Measurements from ENCODE around the gene MT4.

The MT4 gene

GRCh38 chr16:56601325-56601724 lies 36.5 kb downstream of the MT4 start:
- no peaks in the 10 kb centered on the region for H3K36me3 ChIP-seq (ENCODE audit: control insufficient read depth in 4 of 4, insufficient read depth in 4 of 4, low read length in 3 of 4)
- ChIA-PET POLR2A (no interaction called here), CTCF (interaction anchor here (0.6 to 7.0 kb wide), 22 partner anchors 9 to 222 kb away, joined by 3 to 53 read pairs (median 3); partner anchors contain the start of genes BBS2 and MT3)
- WGBS (ENCODE audit: insufficient coverage) = 91% methylated on average over 8 of the region's 9 CpGs
- no peaks in the 10 kb centered on the region for H3K4me1 ChIP-seq (ENCODE audit: control extremely low read depth in 1 of 4, control insufficient read depth in 4 of 4, insufficient read depth in 4 of 4, low read length in 3 of 4)
- no peak for DNase-seq
- no peak overlapping the region for H3K27ac ChIP-seq (ENCODE audit: insufficient read depth in 1 of 2, low read depth in 1 of 2, low read length in 2 of 2, poor library complexity in 1 of 2, severe bottlenecking in 2 of 2)
- no peak overlapping the region for H3K4me3 ChIP-seq (ENCODE audit: control insufficient read depth in 1 of 7, extremely low read depth in 1 of 7, insufficient read depth in 4 of 7, low read depth in 2 of 7, low read length in 6 of 7)
- peaks cover 0 to 13% (median 6%) of the 10 kb centered on the region in 5 experiments for H3K27me3 ChIP-seq (replicated peaks in 2 of 5; ENCODE audit: control insufficient read depth in 4 of 5, insufficient read depth in 5 of 5, low read length in 4 of 5)
- peaks cover 0 to 1% (median 0%) of the 10 kb centered on the region in 5 experiments for H3K9me3 ChIP-seq (ENCODE audit: control extremely low read depth in 1 of 5, control insufficient read depth in 4 of 5, insufficient read depth in 2 of 5, low read depth in 1 of 5, low read length in 4 of 5)

DNA sequence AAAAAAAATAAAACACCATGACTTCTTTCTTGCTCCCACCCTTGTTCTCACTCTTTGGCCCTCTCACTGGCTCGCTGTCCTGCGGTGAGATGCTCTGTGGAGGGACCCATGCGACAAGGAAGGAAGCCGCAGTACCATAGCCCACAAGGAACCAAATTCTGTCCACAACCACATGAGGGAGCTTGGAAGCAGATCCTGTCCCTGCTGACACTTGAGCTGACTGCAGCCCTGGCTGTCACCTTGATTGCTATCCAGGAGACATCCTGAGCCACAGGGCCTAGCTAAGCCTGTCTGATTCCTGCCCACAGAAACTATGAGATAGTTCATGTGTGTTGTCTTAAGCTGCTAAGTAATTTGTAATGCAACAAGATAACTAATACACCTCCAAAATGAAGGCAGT lies 38.7 kb downstream of the MT4 start:
- ChIA-PET POLR2A (interaction anchor here (0.7 kb wide), 1 partner anchor 92 kb away, joined by 5 read pairs; no protein-coding TSS in a partner anchor), CTCF (interaction anchor here (0.6 to 7.7 kb wide), 18 partner anchors 10 to 190 kb away, joined by 3 to 53 read pairs (median 4); no protein-coding TSS in a partner anchor)
- H3K27me3 ChIP-seq (replicated peaks in 2 of 5; ENCODE audit: control insufficient read depth in 4 of 5, insufficient read depth in 5 of 5, low read length in 4 of 5) = peaks cover 0 to 13% (median 6%) of the 10 kb centered on the region in 5 experiments
- no peak overlapping the region for H3K27ac ChIP-seq (ENCODE audit: insufficient read depth in 1 of 2, low read depth in 1 of 2, low read length in 2 of 2, poor library complexity in 1 of 2, severe bottlenecking in 2 of 2)
- H3K4me1 ChIP-seq (ENCODE audit: control extremely low read depth in 1 of 4, control insufficient read depth in 4 of 4, insufficient read depth in 4 of 4, low read length in 3 of 4) = peaks cover under 1 to 18% (median 16%) of the 10 kb centered on the region in 4 experiments
- H3K36me3 ChIP-seq (ENCODE audit: control insufficient read depth in 4 of 4, insufficient read depth in 4 of 4, low read length in 3 of 4) = no peaks in the 10 kb centered on the region
- no peak overlapping the region for H3K4me3 ChIP-seq (ENCODE audit: control insufficient read depth in 1 of 7, extremely low read depth in 1 of 7, insufficient read depth in 4 of 7, low read depth in 2 of 7, low read length in 6 of 7)
- no peaks in the 10 kb centered on the region for H3K9me3 ChIP-seq (ENCODE audit: control extremely low read depth in 1 of 5, control insufficient read depth in 4 of 5, insufficient read depth in 2 of 5, low read depth in 1 of 5, low read length in 4 of 5)
- DNase-seq = peak; percentile 60 to 71 (median 70)
- WGBS (ENCODE audit: insufficient coverage) = 17% methylated on average over 4 of the region's 4 CpGs

DNA sequence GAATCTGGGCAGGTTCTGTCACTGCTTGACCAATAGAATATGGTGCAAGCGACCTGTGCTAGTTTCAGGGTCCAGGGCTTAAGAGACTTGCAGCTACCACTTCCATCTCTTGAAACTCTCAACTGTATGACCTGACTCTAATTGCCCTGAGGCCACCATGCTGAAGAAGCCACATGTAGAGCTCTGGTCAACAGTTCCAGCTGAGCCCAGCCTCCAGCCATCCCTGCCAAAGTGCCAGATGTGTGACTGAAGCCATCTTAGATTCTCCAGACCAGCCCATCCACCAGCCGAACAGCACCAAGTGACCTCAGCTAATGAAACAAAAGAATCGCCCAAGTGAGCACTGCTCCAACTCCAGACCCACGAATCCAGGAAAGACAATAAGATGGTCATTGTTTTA lies 40.1 kb downstream of the MT4 start:
- H3K27me3 ChIP-seq (replicated peaks in 2 of 5; ENCODE audit: control insufficient read depth in 4 of 5, insufficient read depth in 5 of 5, low read length in 4 of 5) = peaks cover 0 to 13% (median 6%) of the 10 kb centered on the region in 5 experiments
- POLR2A ChIA-PET = no interaction called here

DNA sequence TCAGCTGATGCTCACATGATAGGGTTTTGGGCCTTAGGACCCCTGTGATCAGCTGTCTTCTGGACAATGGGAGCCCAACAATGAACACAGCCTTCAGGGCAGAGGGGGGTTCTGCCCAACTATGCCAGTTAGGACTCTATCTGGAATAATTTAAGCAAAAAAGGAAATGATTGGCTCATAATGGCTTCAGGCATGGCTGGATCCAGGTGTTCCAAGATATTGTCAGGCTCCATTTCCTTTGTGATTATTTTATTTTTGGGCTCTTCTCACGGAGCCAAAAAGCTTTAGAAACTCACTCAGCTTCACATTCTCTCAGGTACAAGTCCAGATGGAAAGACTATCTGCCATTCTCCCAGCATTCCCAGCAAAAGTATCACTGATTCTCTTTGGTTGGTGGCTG lies 40.6 kb downstream of the MT4 start:
- H3K4me3 ChIP-seq (ENCODE audit: control insufficient read depth in 1 of 7, extremely low read depth in 1 of 7, insufficient read depth in 4 of 7, low read depth in 2 of 7, low read length in 6 of 7) = no peak overlapping the region
- peaks cover 7 to 34% (median 32%) of the 10 kb centered on the region in 4 experiments for H3K4me1 ChIP-seq (ENCODE audit: control extremely low read depth in 1 of 4, control insufficient read depth in 4 of 4, insufficient read depth in 4 of 4, low read length in 3 of 4)
- no peaks in the 10 kb centered on the region for H3K9me3 ChIP-seq (ENCODE audit: control extremely low read depth in 1 of 5, control insufficient read depth in 4 of 5, insufficient read depth in 2 of 5, low read depth in 1 of 5, low read length in 4 of 5)
- WGBS (ENCODE audit: insufficient coverage) = no CpG with 5 or more reads among the region's 1 CpG
- no peak overlapping the region for H3K27ac ChIP-seq (ENCODE audit: insufficient read depth in 1 of 2, low read depth in 1 of 2, low read length in 2 of 2, poor library complexity in 1 of 2, severe bottlenecking in 2 of 2)
- POLR2A ChIA-PET = no interaction called here
- H3K36me3 ChIP-seq (ENCODE audit: control insufficient read depth in 4 of 4, insufficient read depth in 4 of 4, low read length in 3 of 4) = no peaks in the 10 kb centered on the region
- peaks cover 0 to 13% (median 6%) of the 10 kb centered on the region in 5 experiments for H3K27me3 ChIP-seq (replicated peaks in 2 of 5; ENCODE audit: control insufficient read depth in 4 of 5, insufficient read depth in 5 of 5, low read length in 4 of 5)
- DNase-seq = no peak
- CTCF ChIA-PET = interaction anchor here (0.8 to 7.7 kb wide), 8 partner anchors 8 to 96 kb away, joined by 3 to 53 read pairs (median 6); no protein-coding TSS in a partner anchor

More for the DNA sequence above, 40.1 kb downstream of the MT4 start:
- H3K36me3 ChIP-seq (ENCODE audit: control insufficient read depth in 4 of 4, insufficient read depth in 4 of 4, low read length in 3 of 4) = no peaks in the 10 kb centered on the region
- no peaks in the 10 kb centered on the region for H3K9me3 ChIP-seq (ENCODE audit: control extremely low read depth in 1 of 5, control insufficient read depth in 4 of 5, insufficient read depth in 2 of 5, low read depth in 1 of 5, low read length in 4 of 5)
- H3K4me1 ChIP-seq (ENCODE audit: control extremely low read depth in 1 of 4, control insufficient read depth in 4 of 4, insufficient read depth in 4 of 4, low read length in 3 of 4) = peaks cover 5 to 29% (median 27%) of the 10 kb centered on the region in 4 experiments
- no peak overlapping the region for H3K4me3 ChIP-seq (ENCODE audit: control insufficient read depth in 1 of 7, extremely low read depth in 1 of 7, insufficient read depth in 4 of 7, low read depth in 2 of 7, low read length in 6 of 7)
- H3K27ac ChIP-seq (ENCODE audit: insufficient read depth in 1 of 2, low read depth in 1 of 2, low read length in 2 of 2, poor library complexity in 1 of 2, severe bottlenecking in 2 of 2) = no peak overlapping the region
- CTCF ChIA-PET = interaction anchor here (0.7 to 7.7 kb wide), 13 partner anchors 8 to 97 kb away, joined by 3 to 53 read pairs (median 4); no protein-coding TSS in a partner anchor
- no peak for DNase-seq
- WGBS (ENCODE audit: insufficient coverage) = 100% methylated on average over 4 of the region's 4 CpGs

GRCh38 chr16:56606071-56606475 lies 41.2 kb downstream of the MT4 start:
- DNase-seq = no peak
- ChIA-PET CTCF (interaction anchor here (0.8 to 7.7 kb wide), 8 partner anchors 14 to 245 kb away, joined by 3 to 53 read pairs (median 4); no protein-coding TSS in a partner anchor), POLR2A (no interaction called here)
- 100% methylated on average over 2 of the region's 3 CpGs for whole genome bisulfite sequencing (ENCODE audit: insufficient coverage)
- Histone ChIP-seq H3K27ac (ENCODE audit: insufficient read depth in 1 of 2, low read depth in 1 of 2, low read length in 2 of 2, poor library complexity in 1 of 2, severe bottlenecking in 2 of 2) (no peak overlapping the region), H3K9me3 (ENCODE audit: control extremely low read depth in 1 of 5, control insufficient read depth in 4 of 5, insufficient read depth in 2 of 5, low read depth in 1 of 5, low read length in 4 of 5) (no peaks in the 10 kb centered on the region), H3K27me3 (replicated peaks in 2 of 5; ENCODE audit: control insufficient read depth in 4 of 5, insufficient read depth in 5 of 5, low read length in 4 of 5) (peaks cover 0 to 12% (median 5%) of the 10 kb centered on the region in 5 experiments), H3K4me3 (ENCODE audit: control insufficient read depth in 1 of 7, extremely low read depth in 1 of 7, insufficient read depth in 4 of 7, low read depth in 2 of 7, low read length in 6 of 7) (no peak overlapping the region), H3K4me1 (ENCODE audit: control extremely low read depth in 1 of 4, control insufficient read depth in 4 of 4, insufficient read depth in 4 of 4, low read length in 3 of 4) (peaks cover 7 to 36% (median 33%) of the 10 kb centered on the region in 4 experiments), H3K36me3 (ENCODE audit: control insufficient read depth in 4 of 4, insufficient read depth in 4 of 4, low read length in 3 of 4) (no peaks in the 10 kb centered on the region)

DNA sequence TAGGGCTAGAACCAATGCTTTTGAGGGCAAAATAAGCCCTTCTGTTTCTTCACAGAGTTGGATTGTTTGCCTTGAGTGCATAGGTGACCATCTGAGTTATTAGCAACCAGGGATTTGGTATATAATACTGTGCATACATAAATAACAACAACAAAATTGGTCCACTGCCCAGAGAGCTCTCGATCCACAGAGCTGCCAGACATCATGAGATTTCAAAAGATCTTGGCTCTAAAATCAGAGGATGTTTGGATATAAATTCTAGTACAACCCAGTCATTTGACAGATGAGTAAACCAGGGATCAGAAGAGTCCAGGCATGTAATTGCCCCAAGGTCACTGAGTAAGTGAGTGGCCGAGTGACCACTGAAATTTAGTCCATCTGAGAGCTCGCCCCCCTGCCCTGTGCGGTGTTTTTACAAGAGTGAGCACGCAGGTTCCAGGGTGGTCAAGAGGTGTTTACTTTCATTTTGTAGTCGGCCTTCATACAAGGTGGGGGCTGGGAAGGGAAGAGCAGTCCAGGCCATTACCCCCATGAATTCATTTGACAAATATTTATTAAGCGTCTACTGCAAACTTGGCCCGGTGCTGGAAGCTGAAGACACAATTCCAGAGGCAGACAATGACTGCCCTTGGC lies 41.7 kb downstream of the MT4 start:
- Histone ChIP-seq H3K27ac (ENCODE audit: insufficient read depth in 1 of 2, low read depth in 1 of 2, low read length in 2 of 2, poor library complexity in 1 of 2, severe bottlenecking in 2 of 2) (no peak overlapping the region), H3K27me3 (replicated peaks in 2 of 5; ENCODE audit: control insufficient read depth in 4 of 5, insufficient read depth in 5 of 5, low read length in 4 of 5) (peaks cover 0 to 6% (median 2%) of the 10 kb centered on the region in 5 experiments), H3K9me3 (ENCODE audit: control extremely low read depth in 1 of 5, control insufficient read depth in 4 of 5, insufficient read depth in 2 of 5, low read depth in 1 of 5, low read length in 4 of 5) (no peaks in the 10 kb centered on the region), H3K4me1 (ENCODE audit: control extremely low read depth in 1 of 4, control insufficient read depth in 4 of 4, insufficient read depth in 4 of 4, low read length in 3 of 4) (peaks cover 7 to 36% (median 33%) of the 10 kb centered on the region in 4 experiments), H3K36me3 (ENCODE audit: control insufficient read depth in 4 of 4, insufficient read depth in 4 of 4, low read length in 3 of 4) (no peaks in the 10 kb centered on the region), H3K4me3 (ENCODE audit: control insufficient read depth in 1 of 7, extremely low read depth in 1 of 7, insufficient read depth in 4 of 7, low read depth in 2 of 7, low read length in 6 of 7) (no peak overlapping the region)
- POLR2A ChIA-PET = no interaction called here
- WGBS (ENCODE audit: insufficient coverage) = 96% methylated on average over 6 of the region's 8 CpGs
- no peak for DNase-seq
- CTCF ChIA-PET = interaction anchor here (0.8 to 7.7 kb wide), 10 partner anchors 14 to 244 kb away, joined by 3 to 53 read pairs (median 3); no protein-coding TSS in a partner anchor

GRCh38 chr16:56607109-56607618 lies 42.3 kb downstream of the MT4 start:
- Histone ChIP-seq H3K36me3 (ENCODE audit: control insufficient read depth in 4 of 4, insufficient read depth in 4 of 4, low read length in 3 of 4) (no peaks in the 10 kb centered on the region), H3K27me3 (replicated peaks in 2 of 5; ENCODE audit: control insufficient read depth in 4 of 5, insufficient read depth in 5 of 5, low read length in 4 of 5) (peaks cover 0 to 4% (median 0%) of the 10 kb centered on the region in 5 experiments), H3K27ac (ENCODE audit: insufficient read depth in 1 of 2, low read depth in 1 of 2, low read length in 2 of 2, poor library complexity in 1 of 2, severe bottlenecking in 2 of 2) (no peak overlapping the region), H3K9me3 (ENCODE audit: control extremely low read depth in 1 of 5, control insufficient read depth in 4 of 5, insufficient read depth in 2 of 5, low read depth in 1 of 5, low read length in 4 of 5) (no peaks in the 10 kb centered on the region), H3K4me1 (ENCODE audit: control extremely low read depth in 1 of 4, control insufficient read depth in 4 of 4, insufficient read depth in 4 of 4, low read length in 3 of 4) (peaks cover 7 to 36% (median 33%) of the 10 kb centered on the region in 4 experiments), H3K4me3 (ENCODE audit: control insufficient read depth in 1 of 7, extremely low read depth in 1 of 7, insufficient read depth in 4 of 7, low read depth in 2 of 7, low read length in 6 of 7) (peak overlapping the region in 1 of 7 experiments; percentile 8)
- 54% methylated on average over 11 of the region's 14 CpGs for WGBS (ENCODE audit: insufficient coverage)
- DNase-seq = peak in 1 of 3 donors; percentile 46
- ChIA-PET POLR2A (no interaction called here), CTCF (interaction anchor here (0.8 to 7.7 kb wide), 9 partner anchors 15 to 95 kb away, joined by 3 to 53 read pairs (median 3); no protein-coding TSS in a partner anchor)

All from common myeloid progenitor, CD34-positive (primary cell).